NK-92 treated with Interleukin-12 subunit alpha and Interleukin-12 subunit beta, amount 100 ng/mL, for 24 hours (cell line): Measurements from ENCODE around the gene GRM5.
"Not testable (repeated sequence)": the region's sequence is repeated elsewhere in the genome, so short reads cannot be mapped to it uniquely, and the experiment has no call there.

ENCODE experiments used
- DNase-seq: peaks from one replicate; lab custom pipeline; 2025; lab: John Stamatoyannopoulos, UW

GRM5 gene

GRCh38 chr11:88494848-88495247, 570.9 kb downstream of the GRM5 start:
- DNase-seq, result no peak

- no peak for DNase-seq
Observed at GRCh38 chr11:88491674-88492073, 574.1 kb downstream of the GRM5 start.

GRCh38 chr11:88489030-88489429, 576.8 kb downstream of the GRM5 start:
- no peak for DNase-seq

GRCh38 chr11:88487646-88488045, 578.1 kb downstream of the GRM5 start:
- no peak for DNase-seq

- no peak for DNase-seq
Observed at GRCh38 chr11:88484873-88485621, 580.7 kb downstream of the GRM5 start.

GRCh38 chr11:88482871-88483301, 582.9 kb downstream of the GRM5 start:
- no peak for DNase-seq

- no peak for DNase-seq
Observed at GRCh38 chr11:88480223-88480622, 585.6 kb downstream of the GRM5 start.

- no peak for DNase-seq
Observed at GRCh38 chr11:88478136-88478815, 587.5 kb downstream of the GRM5 start.

- DNase-seq, result no peak
Observed at GRCh38 chr11:88475991-88476418, 589.8 kb downstream of the GRM5 start.

GRCh38 chr11:88474655-88475054, 591.1 kb downstream of the GRM5 start:
- DNase-seq, result no peak

- DNase-seq, result no peak
Observed at GRCh38 chr11:88469561-88470225, 596.1 kb downstream of the GRM5 start.

- DNase-seq, result no peak
Observed at GRCh38 chr11:88464528-88464927, 601.3 kb downstream of the GRM5 start.

GRCh38 chr11:88463301-88463700, 602.5 kb downstream of the GRM5 start:
- not testable (repeated sequence) for DNase-seq

- DNase-seq, result not testable (repeated sequence)
Observed at GRCh38 chr11:88458047-88458446, 607.7 kb downstream of the GRM5 start.

GRCh38 chr11:88455974-88456373, 609.8 kb downstream of the GRM5 start:
- DNase-seq, result no peak

- no peak for DNase-seq
Observed at GRCh38 chr11:88454881-88455280, 610.9 kb downstream of the GRM5 start.
